H1 (cell line): ENCODE data around the gene CELF5. TPM values are rescaled to one million over a fixed set of nuclear protein-coding genes. Genes with fewer than 3 reads are reported as not detected.

ENCODE experiments used
- CTCF ChIA-PET: fragments of 300-600 bp; sonication (Branson Sonifier 250); formaldehyde crosslinking; loops from one replicate; lab custom pipeline; 2021; ENCODE audit not compliant: partially characterized antibody; lab: Charles Lee
- POLR2A ChIA-PET: fragments of 300-600 bp; sonication (Branson Sonifier 250); formaldehyde crosslinking; loops from one replicate; lab custom pipeline; 2021; ENCODE audit warnings: inconsistent platforms; ENCODE audit not compliant: partially characterized antibody; lab: Charles Lee
- DNase-seq, 2 experiments: peaks; one replicate each; pipeline versions ENCODE4 v3.0.0 to v3.0.0-alpha.2; 2010 to 2022; ENCODE audit warnings: low spot score in 2 of 2, low read depth in 1 of 2, mixed read lengths in 1 of 2
- FAIRE-seq: peaks from 2 replicates; lab custom pipeline; 2011; peaks lifted over from hg19 to GRCh38; lab: Jason Lieb, UNC
- H2AFZ ChIP-seq: 2 replicates; pipeline ENCODE4 v1.8.1; 2012; ENCODE audit warnings: low read length, inconsistent platforms
- H2AK5ac ChIP-seq: 2 replicates; pipeline ENCODE4 v1.6.1; 2013; ENCODE audit warnings: low read depth, low read length
- H2BK120ac ChIP-seq: replicated peaks from 2 replicates; pipeline ENCODE3; 2013; ENCODE audit warnings: low read depth, low read length, inconsistent platforms
- H2BK12ac ChIP-seq: 2 replicates; pipeline ENCODE4 v1.6.1; 2013; ENCODE audit warnings: low read depth, low read length
- H2BK15ac ChIP-seq: 2 replicates; pipeline ENCODE4 v1.6.1; 2013; ENCODE audit warnings: low read length
- H2BK20ac ChIP-seq: 2 replicates; pipeline ENCODE4 v1.6.1; 2013; ENCODE audit warnings: low read length
- H2BK5ac ChIP-seq: 2 replicates; pipeline ENCODE4 v1.6.1; 2013; ENCODE audit warnings: low read depth, low read length
- H3K14ac ChIP-seq: 2 replicates; pipeline ENCODE4 v1.6.1; 2013; ENCODE audit warnings: inconsistent platforms; ENCODE audit not compliant: insufficient read length
- H3K18ac ChIP-seq: 2 replicates; pipeline ENCODE4 v1.6.1; 2013; ENCODE audit warnings: low read length; ENCODE audit errors: extremely low read depth
- H3K23ac ChIP-seq: 2 replicates; pipeline ENCODE4 v1.6.1; 2013; ENCODE audit warnings: inconsistent platforms; ENCODE audit not compliant: insufficient read length
- H3K23me2 ChIP-seq: 2 replicates; pipeline ENCODE4 v1.6.1; 2013; ENCODE audit warnings: low read depth, low read length
- H3K27ac ChIP-seq: 2 replicates; pipeline ENCODE4 v1.6.1; 2011; ENCODE audit warnings: low read depth, low read length, inconsistent platforms
- H3K27me3 ChIP-seq, 4 experiments: replicated peaks in 1 of 4; 1 replicate in 1 of 4; 2 replicates in 3 of 4; pipeline versions ENCODE4 v1.6.1 to v1.8.1; 2011 to 2013; ENCODE audit warnings: low read length in 3 of 4, mild to moderate bottlenecking in 3 of 4, inconsistent platforms in 2 of 4, mixed read lengths in 2 of 4, moderate library complexity in 1 of 4; ENCODE audit not compliant: control insufficient read depth in 3 of 4, insufficient read depth in 3 of 4; ENCODE audit errors: extremely low read depth in 1 of 4
- H3K36me3 ChIP-seq, 4 experiments: 2 replicates each; pipeline versions ENCODE4 v1.6.1 to v1.8.1; 2011 to 2013; ENCODE audit warnings: mild to moderate bottlenecking in 4 of 4, low read length in 3 of 4, moderate library complexity in 2 of 4, control low read depth in 1 of 4, inconsistent platforms in 1 of 4; ENCODE audit not compliant: insufficient read depth in 4 of 4, control insufficient read depth in 2 of 4
- H3K4ac ChIP-seq: replicated peaks from 2 replicates; pipeline ENCODE3; 2013; ENCODE audit warnings: low read length, low read depth, mixed read lengths, inconsistent platforms; ENCODE audit not compliant: insufficient read length
- H3K4me1 ChIP-seq, 4 experiments: replicated peaks in 1 of 4; 1 replicate in 1 of 4; 2 replicates in 3 of 4; pipeline versions ENCODE4 v1.6.1 to v1.8.1; 2011 to 2013; ENCODE audit warnings: low read length in 3 of 4, inconsistent platforms in 2 of 4, mixed read lengths in 1 of 4; ENCODE audit not compliant: insufficient read depth in 4 of 4, control insufficient read depth in 3 of 4
- H3K4me2 ChIP-seq, 2 experiments: 2 replicates each; pipeline versions ENCODE4 v1.6.1 to v1.8.1; 2011 to 2013; ENCODE audit warnings: low read depth in 2 of 2, low read length in 2 of 2, control low read depth in 1 of 2, inconsistent platforms in 1 of 2, mild to moderate bottlenecking in 1 of 2; ENCODE audit not compliant: insufficient read depth in 1 of 2
- H3K4me3 ChIP-seq, 4 experiments: fragments of 200-600, 300-600 bp in 1 of 4; sonication (generic), shearing (Covaris generic), sonication (Bioruptor Twin) in 1 of 4; 2 replicates each; pipeline versions ENCODE4 v1.5.1 to v1.8.1; 2011 to 2016; ENCODE audit warnings: low read length in 4 of 4, low read depth in 3 of 4, control low read depth in 2 of 4, inconsistent platforms in 2 of 4, mild to moderate bottlenecking in 2 of 4, mixed read lengths in 1 of 4, moderate library complexity in 1 of 4; ENCODE audit not compliant: insufficient read depth in 2 of 4; ENCODE audit errors: extremely low read depth in 1 of 4
- H3K56ac ChIP-seq: replicated peaks from 2 replicates; pipeline ENCODE3; 2013; ENCODE audit warnings: low read depth, mild to moderate bottlenecking, mixed read lengths, low read length, inconsistent platforms; ENCODE audit not compliant: insufficient read length
- H3K79me1 ChIP-seq: 2 replicates; pipeline ENCODE4 v1.6.1; 2013; ENCODE audit warnings: low read depth, low read length, control low read depth
- H3K79me2 ChIP-seq, 2 experiments: 2 replicates each; pipeline versions ENCODE4 v1.6.1 to v1.8.1; 2012 to 2013; ENCODE audit warnings: low read length in 2 of 2, mild to moderate bottlenecking in 2 of 2, inconsistent platforms in 1 of 2; ENCODE audit not compliant: insufficient read depth in 2 of 2, control insufficient read depth in 1 of 2
- H3K9ac ChIP-seq, 4 experiments: replicated peaks in 1 of 4; 1 replicate in 1 of 4; 2 replicates in 3 of 4; pipeline versions ENCODE4 v1.6.1 to v1.8.1; 2011 to 2013; ENCODE audit warnings: low read depth in 3 of 4, low read length in 3 of 4, control low read depth in 2 of 4, mild to moderate bottlenecking in 2 of 4, moderate library complexity in 2 of 4, inconsistent platforms in 1 of 4; ENCODE audit errors: extremely low read depth in 1 of 4
- H3K9me3 ChIP-seq, 2 experiments: 2 replicates each; pipeline versions ENCODE4 v1.6.1 to v1.8.1; 2012 to 2013; ENCODE audit warnings: mild to moderate bottlenecking in 2 of 2, moderate library complexity in 2 of 2, control low read depth in 1 of 2, inconsistent platforms in 1 of 2, low read depth in 1 of 2, low read length in 1 of 2, mixed read lengths in 1 of 2; ENCODE audit not compliant: insufficient read depth in 2 of 2
- H4K20me1 ChIP-seq, 2 experiments: replicated peaks in 1 of 2; 2 replicates each; pipeline versions ENCODE3 to v1.8.1; 2011 to 2013; ENCODE audit warnings: inconsistent platforms in 2 of 2, low read length in 2 of 2, mild to moderate bottlenecking in 1 of 2; ENCODE audit not compliant: insufficient read depth in 2 of 2, control insufficient read depth in 1 of 2
- H4K5ac ChIP-seq: 2 replicates; pipeline ENCODE4 v1.6.1; 2013; ENCODE audit warnings: low read length, low read depth, mixed read lengths, inconsistent platforms; ENCODE audit not compliant: insufficient read length
- H4K8ac ChIP-seq: 2 replicates; pipeline ENCODE4 v1.8.0; 2013; ENCODE audit warnings: mild to moderate bottlenecking, moderate library complexity, low read length, inconsistent platforms; ENCODE audit not compliant: insufficient read depth; ENCODE audit errors: extremely low read depth
- H4K91ac ChIP-seq: replicated peaks from 2 replicates; pipeline ENCODE3; 2013; ENCODE audit warnings: low read length, mixed read lengths, inconsistent platforms; ENCODE audit not compliant: insufficient read length
- E2F6 ChIP-seq: IDR thresholded peaks from 2 replicates; pipeline ENCODE4 v1.6.1; 2012; ENCODE audit warnings: inconsistent platforms
- PHF8 ChIP-seq: fragments of 200-600 bp; sonication (generic); conservative IDR thresholded peaks from 2 replicates; pipeline ENCODE4 v1.7.1; 2012; ENCODE audit warnings: low read depth, mild to moderate bottlenecking, inconsistent platforms, low read length, moderate library complexity
- SP4 ChIP-seq: IDR thresholded peaks from 2 replicates; pipeline ENCODE4 v1.6.1; 2012; ENCODE audit warnings: low read length, inconsistent platforms
- TBP ChIP-seq: IDR thresholded peaks from 2 replicates; pipeline ENCODE4 v1.6.1; 2011; ENCODE audit warnings: low read depth, low read length, improper control_type of control experiment
- ZNF274 ChIP-seq: IDR thresholded peaks from 2 replicates; pipeline ENCODE4 v1.7.0; 2012; ENCODE audit warnings: low read length, borderline replicate concordance; ENCODE audit errors: extremely low read depth
- WGBS, 2 experiments: shearing (Covaris generic) in 1 of 2; methylation state at CpG; one replicate each; pipeline versions ENCODE4 v1.1.6 to v1.1.7; 2013 to 2015; ENCODE audit warnings: low lambda C conversion rate in 2 of 2, mixed read lengths in 2 of 2, inconsistent platforms in 1 of 2, low coverage in 1 of 2, missing lambda C conversion rate in 1 of 2; ENCODE audit not compliant: insufficient replicate concordance in 2 of 2, insufficient coverage in 1 of 2, insufficient read length in 1 of 2; ENCODE audit errors: extremely low coverage in 1 of 2, missing lambda C conversion rate in 1 of 2; 5-methylcytosine and 5-hydroxymethylcytosine counted together
- polyA plus RNA-seq, 7 experiments: library from polyadenylated mRNA; depleted of rRNA in 3 of 7; stranded (reverse) in 5 of 7; unstranded in 2 of 7; fragments of >200 nt in 5 of 7; fragments of 200-250 nt in 2 of 7; gene quantifications; 1 replicate in 5 of 7; 2 replicates in 1 of 7; 4 replicates in 1 of 7; pipeline versions ENCODE4 v1.2.1 to v1.2.3, GENCODE V29; 2011 to 2013; ENCODE audit warnings: missing spikeins in 2 of 7, mixed read lengths in 2 of 7
- total RNA-seq: library from RNA; stranded (reverse); fragmentation: NEBNext Ultra II Directional; extraction: Animal tissue kit (Norgen Biotek cat#: 25700); gene quantifications from 2 replicates; pipeline ENCODE4 v1.2.1, GENCODE V29; 2021
- TF ChIP-seq, protein P1 (sequence below): IDR thresholded peaks from 2 replicates; pipeline ENCODE4 v1.6.1; 2011; ENCODE audit warnings: low read length, improper control_type of control experiment

The CELF5 gene
- total and polyA plus RNA-seq, 2 of the 8 experiments (the other 6 are each of a cell fraction or from before 2014, with no cell fraction given) = 9.8 to 15.0 TPM

GRCh38 chr19:3313199-3313575 is 88.7 kb downstream of the CELF5 start:
- 81% methylated on average over 13 of the region's 13 CpGs; no CpG with 5 or more reads in 1 of the 2 experiments for WGBS, 2 experiments
- no peak overlapping the region for H3K18ac ChIP-seq
- no peak for DNase-seq
- H3K9me3 ChIP-seq = no peaks in the 10 kb centered on the region
- POLR2A ChIA-PET = interaction anchor here (0.7 kb wide), 1 partner anchor 8 kb away, joined by 3 read pairs; no protein-coding TSS in a partner anchor
- H2AFZ ChIP-seq = no peak overlapping the region
- FAIRE-seq = no peak
- no peak overlapping the region for H3K23ac ChIP-seq
- no peak overlapping the region for H3K4me2 ChIP-seq
- no peak overlapping the region for H2BK20ac ChIP-seq
- H3K23me2 ChIP-seq = no peaks in the 10 kb centered on the region; the same call in 1 of the 2 replicates
- TF ChIP-seq PHF8 (no peak), TBP (no peak), SP4 (no peak), ZNF274 (no peak), E2F6 (no peak)
- TF ChIP-seq, protein P1, sequence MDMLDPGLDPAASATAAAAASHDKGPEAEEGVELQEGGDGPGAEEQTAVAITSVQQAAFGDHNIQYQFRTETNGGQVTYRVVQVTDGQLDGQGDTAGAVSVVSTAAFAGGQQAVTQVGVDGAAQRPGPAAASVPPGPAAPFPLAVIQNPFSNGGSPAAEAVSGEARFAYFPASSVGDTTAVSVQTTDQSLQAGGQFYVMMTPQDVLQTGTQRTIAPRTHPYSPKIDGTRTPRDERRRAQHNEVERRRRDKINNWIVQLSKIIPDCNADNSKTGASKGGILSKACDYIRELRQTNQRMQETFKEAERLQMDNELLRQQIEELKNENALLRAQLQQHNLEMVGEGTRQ = no peak
- H3K36me3 ChIP-seq = no peaks in the 10 kb centered on the region
- H4K20me1 ChIP-seq = no peaks in the 10 kb centered on the region
- H2BK120ac ChIP-seq = no peak overlapping the region
- no peak overlapping the region for H4K91ac ChIP-seq
- H3K9ac ChIP-seq = no peak overlapping the region
- no peaks in the 10 kb centered on the region for H3K79me2 ChIP-seq
- no peak overlapping the region for H2BK5ac ChIP-seq
- H3K4ac ChIP-seq = no peak overlapping the region
- H3K4me1 ChIP-seq = 0 out of 7 replicates have a peak, but pooled peaks cover 0 to 2% (median 0%) of the 10 kb centered on the region in 4 experiments
- H4K5ac ChIP-seq = no peak overlapping the region
- H3K14ac ChIP-seq = no peak overlapping the region
- H4K8ac ChIP-seq = no peak overlapping the region
- H3K27ac ChIP-seq = no peak overlapping the region
- H3K79me1 ChIP-seq = no peaks in the 10 kb centered on the region
- H2BK12ac ChIP-seq = no peak overlapping the region
- H3K27me3 ChIP-seq = peaks cover 0 to 10% (median 3%) of the 10 kb centered on the region in 4 experiments; a peak in 3 of 7 replicates
- no peak overlapping the region for H2BK15ac ChIP-seq
- H3K56ac ChIP-seq = no peak overlapping the region
- no peak overlapping the region for H2AK5ac ChIP-seq
- no peak overlapping the region for H3K4me3 ChIP-seq
- CTCF ChIA-PET = interaction anchor here (0.7 to 7.2 kb wide), 8 partner anchors 8 to 159 kb away, joined by 3 to 48 read pairs (median 4); no protein-coding TSS in a partner anchor
